ENCODE data around the gene COL5A2. TPM values are rescaled to one million over a fixed set of nuclear protein-coding genes. Genes with fewer than 3 reads are reported as not detected.

Gene COL5A2
- polyA plus RNA-seq, 1 donor (not counting 4 experiments of a cell fraction or from before 2014, with no cell fraction given): 7.2 TPM

DNA sequence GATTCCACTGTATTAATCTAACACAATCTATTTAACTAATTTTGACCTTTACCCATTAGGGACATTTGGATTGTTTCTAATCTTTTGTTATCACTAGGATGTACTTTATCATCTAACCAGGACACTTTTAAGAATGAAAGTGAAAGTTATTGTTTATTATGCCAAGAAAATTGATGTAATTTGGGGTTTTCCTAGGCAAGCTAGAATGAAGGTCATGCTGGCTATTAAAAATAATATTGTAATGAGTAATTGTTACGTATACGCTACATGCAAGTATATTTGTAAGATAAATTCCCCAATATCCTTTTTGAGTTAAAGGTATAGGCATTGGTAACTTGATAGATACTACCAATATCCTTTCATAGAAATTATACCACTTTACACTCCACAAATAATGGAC is 74.6 kb downstream of the COL5A2 start:
- H3K36me3 ChIP-seq (ENCODE audit: control insufficient read depth in 2 of 2, extremely low read depth in 1 of 2, insufficient read depth in 2 of 2, low read length in 2 of 2): no peaks in the 10 kb centered on the region
- no peak for FAIRE-seq
- dilution Hi-C loops (cut with MboI; ENCODE audit: extremely low pct_ligation_motif_present, low sequenced_read_pairs): no loop called here
- H3K4me1 ChIP-seq (ENCODE audit: control insufficient read depth, extremely low read depth, insufficient read depth, low read length): no peaks in the 10 kb centered on the region
- H3K4me2 ChIP-seq (ENCODE audit: control insufficient read depth, extremely low read depth, insufficient read depth, low read depth, low read length): peak overlapping the region; percentile 20
- DNase-seq (ENCODE audit: low read depth, low spot score): no peak
- no peaks in the 10 kb centered on the region for H3K79me2 ChIP-seq (ENCODE audit: control insufficient read depth, insufficient read depth, low read length)
- no peaks in the 10 kb centered on the region for H3K9me1 ChIP-seq (ENCODE audit: control insufficient read depth, extremely low read depth, insufficient read depth, low read length)
- H4K20me1 ChIP-seq (ENCODE audit: control insufficient read depth, extremely low read depth, insufficient read depth, low read length): no peaks in the 10 kb centered on the region
- no peaks in the 10 kb centered on the region for H3K27me3 ChIP-seq (ENCODE audit: control insufficient read depth, extremely low read depth, insufficient read depth, low read length)
- no peak overlapping the region for H3K9ac ChIP-seq (ENCODE audit: control insufficient read depth, extremely low read depth, insufficient read depth, low read length)
- no peak overlapping the region for H3K4me3 ChIP-seq (ENCODE audit: control insufficient read depth in 2 of 3, extremely low read depth in 1 of 3, insufficient read depth in 2 of 3, low read depth in 1 of 3, low read length in 3 of 3)
- no peak for TF ChIP-seq EZH2 (IDR thresholded peaks at IDR 0.05; ENCODE audit: low read length)
- TF ChIP-seq, protein P1, sequence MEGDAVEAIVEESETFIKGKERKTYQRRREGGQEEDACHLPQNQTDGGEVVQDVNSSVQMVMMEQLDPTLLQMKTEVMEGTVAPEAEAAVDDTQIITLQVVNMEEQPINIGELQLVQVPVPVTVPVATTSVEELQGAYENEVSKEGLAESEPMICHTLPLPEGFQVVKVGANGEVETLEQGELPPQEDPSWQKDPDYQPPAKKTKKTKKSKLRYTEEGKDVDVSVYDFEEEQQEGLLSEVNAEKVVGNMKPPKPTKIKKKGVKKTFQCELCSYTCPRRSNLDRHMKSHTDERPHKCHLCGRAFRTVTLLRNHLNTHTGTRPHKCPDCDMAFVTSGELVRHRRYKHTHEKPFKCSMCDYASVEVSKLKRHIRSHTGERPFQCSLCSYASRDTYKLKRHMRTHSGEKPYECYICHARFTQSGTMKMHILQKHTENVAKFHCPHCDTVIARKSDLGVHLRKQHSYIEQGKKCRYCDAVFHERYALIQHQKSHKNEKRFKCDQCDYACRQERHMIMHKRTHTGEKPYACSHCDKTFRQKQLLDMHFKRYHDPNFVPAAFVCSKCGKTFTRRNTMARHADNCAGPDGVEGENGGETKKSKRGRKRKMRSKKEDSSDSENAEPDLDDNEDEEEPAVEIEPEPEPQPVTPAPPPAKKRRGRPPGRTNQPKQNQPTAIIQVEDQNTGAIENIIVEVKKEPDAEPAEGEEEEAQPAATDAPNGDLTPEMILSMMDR (optimal IDR thresholded peaks at IDR 0.05 in 1 of 3, IDR thresholded peaks at IDR 0.05 in 1 of 3, conservative IDR thresholded peaks at IDR 0.05 in 1 of 3; ENCODE audit: extremely low read depth in 1 of 3, insufficient read depth in 2 of 3, low read length in 3 of 3): no peak
- H3K9me3 ChIP-seq (ENCODE audit: control insufficient read depth, low read depth, low read length): no peaks in the 10 kb centered on the region
- H2AFZ ChIP-seq (ENCODE audit: control insufficient read depth, low read length): no peak overlapping the region
- H3K27ac ChIP-seq (ENCODE audit: control insufficient read depth, insufficient read depth, low read length): no peak overlapping the region

DNA sequence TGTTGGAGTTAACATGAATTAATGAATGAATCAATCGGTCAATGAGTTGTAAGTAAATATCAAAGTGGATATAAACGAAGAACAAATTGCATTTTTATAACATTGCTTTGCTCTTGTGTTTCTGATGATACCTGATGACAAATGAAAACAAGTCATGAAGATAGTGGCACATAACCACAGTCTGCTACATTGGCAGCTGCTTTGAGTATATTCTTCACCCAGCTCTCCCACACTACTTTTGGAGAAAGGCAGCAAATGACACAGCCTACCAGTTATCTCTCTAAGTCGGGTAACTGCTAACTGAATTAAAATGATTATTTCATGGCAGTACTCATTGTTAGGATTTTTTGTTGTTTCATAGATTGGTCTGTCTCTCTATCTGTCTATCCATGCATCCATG is 76.8 kb downstream of the COL5A2 start:
- H3K79me2 ChIP-seq (ENCODE audit: control insufficient read depth, insufficient read depth, low read length): no peaks in the 10 kb centered on the region
- no peak for TF ChIP-seq EZH2 (IDR thresholded peaks at IDR 0.05; ENCODE audit: low read length)
- TF ChIP-seq, protein P1 (optimal IDR thresholded peaks at IDR 0.05 in 1 of 3, IDR thresholded peaks at IDR 0.05 in 1 of 3, conservative IDR thresholded peaks at IDR 0.05 in 1 of 3; ENCODE audit: extremely low read depth in 1 of 3, insufficient read depth in 2 of 3, low read length in 3 of 3): no peak
- H3K9me1 ChIP-seq (ENCODE audit: control insufficient read depth, extremely low read depth, insufficient read depth, low read length): no peaks in the 10 kb centered on the region
- DNase-seq (ENCODE audit: low read depth, low spot score): no peak
- no peaks in the 10 kb centered on the region for H4K20me1 ChIP-seq (ENCODE audit: control insufficient read depth, extremely low read depth, insufficient read depth, low read length)
- FAIRE-seq: no peak
- H3K4me1 ChIP-seq (ENCODE audit: control insufficient read depth, extremely low read depth, insufficient read depth, low read length): no peaks in the 10 kb centered on the region
- no peak overlapping the region for H3K4me3 ChIP-seq (ENCODE audit: control insufficient read depth in 2 of 3, extremely low read depth in 1 of 3, insufficient read depth in 2 of 3, low read depth in 1 of 3, low read length in 3 of 3)
- no peak overlapping the region for H3K27ac ChIP-seq (ENCODE audit: control insufficient read depth, insufficient read depth, low read length)
- no peaks in the 10 kb centered on the region for H3K36me3 ChIP-seq (ENCODE audit: control insufficient read depth in 2 of 2, extremely low read depth in 1 of 2, insufficient read depth in 2 of 2, low read length in 2 of 2)
- H3K4me2 ChIP-seq (ENCODE audit: control insufficient read depth, extremely low read depth, insufficient read depth, low read depth, low read length): no peak overlapping the region
- H3K9ac ChIP-seq (ENCODE audit: control insufficient read depth, extremely low read depth, insufficient read depth, low read length): no peak overlapping the region
- H3K9me3 ChIP-seq (ENCODE audit: control insufficient read depth, low read depth, low read length): no peaks in the 10 kb centered on the region
- H3K27me3 ChIP-seq (ENCODE audit: control insufficient read depth, extremely low read depth, insufficient read depth, low read length): no peaks in the 10 kb centered on the region
- dilution Hi-C loops (cut with MboI; ENCODE audit: extremely low pct_ligation_motif_present, low sequenced_read_pairs): no loop called here
- H2AFZ ChIP-seq (ENCODE audit: control insufficient read depth, low read length): no peak overlapping the region
